ENCODE results near the gene PDGFD. TPM values are rescaled to one million over a fixed set of nuclear protein-coding genes. Genes with fewer than 3 reads are reported as not detected.

PDGFD gene
- polyA plus RNA-seq, 1 donor (not counting 4 experiments of a cell fraction or from before 2014, with no cell fraction given) = 0.28 TPM

DNA sequence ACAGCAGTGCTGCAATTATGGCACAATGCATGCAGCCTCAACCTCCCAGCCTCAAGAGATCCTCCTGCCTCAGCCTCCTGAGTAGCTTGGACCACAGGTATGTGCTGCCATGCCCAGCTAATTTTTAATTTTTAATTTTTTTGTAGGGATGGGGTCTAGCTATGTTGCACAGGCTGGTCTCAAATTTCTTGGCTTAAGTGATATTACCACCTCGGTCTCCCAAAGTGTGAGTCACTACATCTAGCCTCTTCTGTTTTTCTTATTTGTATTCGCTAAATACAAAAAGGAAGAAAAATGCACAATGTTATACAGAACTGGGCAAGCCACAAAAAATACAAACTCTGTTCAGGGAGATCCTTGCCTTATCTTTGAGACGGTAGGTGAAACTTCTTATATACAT, 65.4 kb downstream of the PDGFD start:
- Histone ChIP-seq H3K27me3 (ENCODE audit: control insufficient read depth, extremely low read depth, insufficient read depth, low read length) (no peaks in the 10 kb centered on the region), H2AFZ (ENCODE audit: control insufficient read depth, low read length) (no peak overlapping the region), H3K4me1 (ENCODE audit: control insufficient read depth, extremely low read depth, insufficient read depth, low read length) (no peaks in the 10 kb centered on the region), H3K9me1 (ENCODE audit: control insufficient read depth, extremely low read depth, insufficient read depth, low read length) (no peaks in the 10 kb centered on the region), H3K36me3 (ENCODE audit: control insufficient read depth in 2 of 2, extremely low read depth in 1 of 2, insufficient read depth in 2 of 2, low read length in 2 of 2) (no peaks in the 10 kb centered on the region), H3K27ac (ENCODE audit: control insufficient read depth, insufficient read depth, low read length) (no peak overlapping the region), H4K20me1 (ENCODE audit: control insufficient read depth, extremely low read depth, insufficient read depth, low read length) (no peaks in the 10 kb centered on the region), H3K9ac (ENCODE audit: control insufficient read depth, extremely low read depth, insufficient read depth, low read length) (no peak overlapping the region), H3K4me2 (ENCODE audit: control insufficient read depth, extremely low read depth, insufficient read depth, low read depth, low read length) (no peak overlapping the region), H3K9me3 (ENCODE audit: control insufficient read depth, low read depth, low read length) (no peaks in the 10 kb centered on the region), H3K79me2 (ENCODE audit: control insufficient read depth, insufficient read depth, low read length) (no peaks in the 10 kb centered on the region), H3K4me3 (ENCODE audit: control insufficient read depth in 2 of 3, extremely low read depth in 1 of 3, insufficient read depth in 2 of 3, low read depth in 1 of 3, low read length in 3 of 3) (no peak overlapping the region)
- no peak for DNase-seq (ENCODE audit: low read depth, low spot score)
- dilution Hi-C loops (cut with MboI; ENCODE audit: extremely low pct_ligation_motif_present, low sequenced_read_pairs) = no loop called here
- TF ChIP-seq EZH2 (IDR thresholded peaks at IDR 0.05; ENCODE audit: low read length) = no peak
- TF ChIP-seq, protein P1, sequence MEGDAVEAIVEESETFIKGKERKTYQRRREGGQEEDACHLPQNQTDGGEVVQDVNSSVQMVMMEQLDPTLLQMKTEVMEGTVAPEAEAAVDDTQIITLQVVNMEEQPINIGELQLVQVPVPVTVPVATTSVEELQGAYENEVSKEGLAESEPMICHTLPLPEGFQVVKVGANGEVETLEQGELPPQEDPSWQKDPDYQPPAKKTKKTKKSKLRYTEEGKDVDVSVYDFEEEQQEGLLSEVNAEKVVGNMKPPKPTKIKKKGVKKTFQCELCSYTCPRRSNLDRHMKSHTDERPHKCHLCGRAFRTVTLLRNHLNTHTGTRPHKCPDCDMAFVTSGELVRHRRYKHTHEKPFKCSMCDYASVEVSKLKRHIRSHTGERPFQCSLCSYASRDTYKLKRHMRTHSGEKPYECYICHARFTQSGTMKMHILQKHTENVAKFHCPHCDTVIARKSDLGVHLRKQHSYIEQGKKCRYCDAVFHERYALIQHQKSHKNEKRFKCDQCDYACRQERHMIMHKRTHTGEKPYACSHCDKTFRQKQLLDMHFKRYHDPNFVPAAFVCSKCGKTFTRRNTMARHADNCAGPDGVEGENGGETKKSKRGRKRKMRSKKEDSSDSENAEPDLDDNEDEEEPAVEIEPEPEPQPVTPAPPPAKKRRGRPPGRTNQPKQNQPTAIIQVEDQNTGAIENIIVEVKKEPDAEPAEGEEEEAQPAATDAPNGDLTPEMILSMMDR (optimal IDR thresholded peaks at IDR 0.05 in 1 of 3, IDR thresholded peaks at IDR 0.05 in 1 of 3, conservative IDR thresholded peaks at IDR 0.05 in 1 of 3; ENCODE audit: extremely low read depth in 1 of 3, insufficient read depth in 2 of 3, low read length in 3 of 3) = no peak
- no peak for FAIRE-seq

DNA sequence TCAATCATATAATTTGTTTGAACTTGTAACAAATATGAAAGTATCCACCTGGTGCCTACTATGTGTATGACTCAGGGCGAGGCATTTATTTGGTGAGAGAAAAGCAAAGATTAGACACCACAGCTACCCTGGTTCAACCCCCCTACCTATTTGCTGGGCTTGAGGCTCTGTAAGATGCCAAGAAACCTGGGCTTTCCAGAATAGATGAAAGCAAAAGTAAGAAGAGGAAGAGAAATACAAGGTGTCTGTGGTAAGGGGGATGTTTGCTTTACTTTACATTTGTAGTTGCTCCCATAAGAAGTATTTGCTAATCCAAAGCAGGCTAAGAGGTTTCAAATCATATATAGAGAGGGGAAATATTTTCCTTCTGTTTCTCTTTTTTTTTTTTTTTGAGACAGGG, 65.8 kb downstream of the PDGFD start:
- Histone ChIP-seq H3K79me2 (ENCODE audit: control insufficient read depth, insufficient read depth, low read length) (no peaks in the 10 kb centered on the region), H3K4me3 (ENCODE audit: control insufficient read depth in 2 of 3, extremely low read depth in 1 of 3, insufficient read depth in 2 of 3, low read depth in 1 of 3, low read length in 3 of 3) (no peak overlapping the region), H3K9me1 (ENCODE audit: control insufficient read depth, extremely low read depth, insufficient read depth, low read length) (no peaks in the 10 kb centered on the region), H3K27ac (ENCODE audit: control insufficient read depth, insufficient read depth, low read length) (no peak overlapping the region), H3K27me3 (ENCODE audit: control insufficient read depth, extremely low read depth, insufficient read depth, low read length) (no peaks in the 10 kb centered on the region), H3K36me3 (ENCODE audit: control insufficient read depth in 2 of 2, extremely low read depth in 1 of 2, insufficient read depth in 2 of 2, low read length in 2 of 2) (no peaks in the 10 kb centered on the region), H3K9me3 (ENCODE audit: control insufficient read depth, low read depth, low read length) (no peaks in the 10 kb centered on the region), H2AFZ (ENCODE audit: control insufficient read depth, low read length) (no peak overlapping the region), H3K9ac (ENCODE audit: control insufficient read depth, extremely low read depth, insufficient read depth, low read length) (no peak overlapping the region), H3K4me1 (ENCODE audit: control insufficient read depth, extremely low read depth, insufficient read depth, low read length) (no peaks in the 10 kb centered on the region), H4K20me1 (ENCODE audit: control insufficient read depth, extremely low read depth, insufficient read depth, low read length) (no peaks in the 10 kb centered on the region), H3K4me2 (ENCODE audit: control insufficient read depth, extremely low read depth, insufficient read depth, low read depth, low read length) (no peak overlapping the region)
- TF ChIP-seq EZH2 (IDR thresholded peaks at IDR 0.05; ENCODE audit: low read length) = no peak
- TF ChIP-seq, protein P1 (optimal IDR thresholded peaks at IDR 0.05 in 1 of 3, IDR thresholded peaks at IDR 0.05 in 1 of 3, conservative IDR thresholded peaks at IDR 0.05 in 1 of 3; ENCODE audit: extremely low read depth in 1 of 3, insufficient read depth in 2 of 3, low read length in 3 of 3) = no peak
- FAIRE-seq (no peak), DNase-seq (ENCODE audit: low read depth, low spot score) (no peak)
- dilution Hi-C loops (cut with MboI; ENCODE audit: extremely low pct_ligation_motif_present, low sequenced_read_pairs) = no loop called here
